ENCODE measurements around the gene MICAL2. TPM values are rescaled to one million over a fixed set of nuclear protein-coding genes. Genes with fewer than 3 reads are reported as not detected.

The MICAL2 gene
- polyA plus RNA-seq, 2 donors, result 4.5 to 6.2 TPM

DNA sequence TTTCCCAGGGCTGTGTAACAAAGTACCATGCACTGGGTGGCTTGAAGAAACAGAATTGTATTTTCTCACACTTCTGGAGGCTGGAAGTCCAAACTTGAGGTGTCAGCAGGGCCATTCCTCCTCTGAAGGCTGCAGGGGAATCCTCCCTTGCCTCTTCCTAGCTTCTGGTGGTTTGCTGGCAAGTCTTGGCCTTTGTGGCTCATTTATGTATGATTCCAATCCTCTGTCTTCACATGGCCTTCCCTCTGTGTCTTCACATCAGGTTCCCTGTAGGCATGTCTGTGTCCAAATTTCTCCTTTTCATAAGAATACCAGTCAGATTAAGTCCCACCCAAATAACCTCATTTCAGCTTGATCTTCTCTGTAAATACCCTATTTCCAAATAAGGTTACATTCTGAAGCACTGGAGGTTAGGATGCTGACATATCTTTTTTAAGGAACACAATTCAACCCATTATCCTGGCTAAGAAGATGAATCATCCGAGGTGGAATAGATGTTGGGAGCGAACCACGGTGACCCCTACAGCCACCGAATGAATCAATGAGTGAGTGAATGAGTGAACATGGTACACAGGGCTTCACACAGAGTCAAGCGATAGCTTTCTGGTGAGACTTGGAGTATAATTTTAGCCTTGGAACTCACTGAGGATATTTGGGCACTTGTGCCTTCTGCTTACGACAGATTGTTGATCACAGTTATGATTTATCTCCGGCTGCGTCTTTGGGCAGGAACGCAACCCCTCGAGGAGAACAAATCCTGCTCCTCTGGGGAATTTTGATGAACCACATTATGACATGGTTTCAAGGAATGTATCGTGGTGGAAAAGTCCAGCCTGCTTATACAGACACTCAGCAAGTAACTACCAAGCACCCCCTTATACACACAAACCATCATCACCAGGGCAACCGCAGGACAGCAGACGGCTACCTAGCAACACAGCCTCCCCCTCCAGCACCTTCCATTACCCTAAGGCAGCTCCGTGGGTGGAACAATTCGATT, 34.3 kb upstream of the MICAL2 start:
- WGBS, 2 donors, result 35 to 56% methylated on average over 15 of the region's 15 CpGs
- Histone ChIP-seq H3K9me3 (ENCODE audit: control insufficient read depth in 2 of 2, insufficient read depth in 1 of 2, low read depth in 1 of 2, low read length in 1 of 2) (no peaks in the 10 kb centered on the region), H3K27ac (ENCODE audit: low read depth in 2 of 2, low read length in 1 of 2) (peak overlapping the region; percentile 77 to 80), H3K27me3 (ENCODE audit: control insufficient read depth in 1 of 2, insufficient read depth in 2 of 2, low read length in 2 of 2) (no peaks in the 10 kb centered on the region), H3K4me3 (ENCODE audit: low read depth in 1 of 2, low read length in 2 of 2) (no peak overlapping the region), H3K4me1 (ENCODE audit: control insufficient read depth in 2 of 2, insufficient read depth in 2 of 2, low read length in 1 of 2) (peaks cover 0 to 2% of the 10 kb centered on the region in 2 donors), H3K36me3 (ENCODE audit: control insufficient read depth in 2 of 2, insufficient read depth in 2 of 2, low read length in 1 of 2) (no peaks in the 10 kb centered on the region)

DNA sequence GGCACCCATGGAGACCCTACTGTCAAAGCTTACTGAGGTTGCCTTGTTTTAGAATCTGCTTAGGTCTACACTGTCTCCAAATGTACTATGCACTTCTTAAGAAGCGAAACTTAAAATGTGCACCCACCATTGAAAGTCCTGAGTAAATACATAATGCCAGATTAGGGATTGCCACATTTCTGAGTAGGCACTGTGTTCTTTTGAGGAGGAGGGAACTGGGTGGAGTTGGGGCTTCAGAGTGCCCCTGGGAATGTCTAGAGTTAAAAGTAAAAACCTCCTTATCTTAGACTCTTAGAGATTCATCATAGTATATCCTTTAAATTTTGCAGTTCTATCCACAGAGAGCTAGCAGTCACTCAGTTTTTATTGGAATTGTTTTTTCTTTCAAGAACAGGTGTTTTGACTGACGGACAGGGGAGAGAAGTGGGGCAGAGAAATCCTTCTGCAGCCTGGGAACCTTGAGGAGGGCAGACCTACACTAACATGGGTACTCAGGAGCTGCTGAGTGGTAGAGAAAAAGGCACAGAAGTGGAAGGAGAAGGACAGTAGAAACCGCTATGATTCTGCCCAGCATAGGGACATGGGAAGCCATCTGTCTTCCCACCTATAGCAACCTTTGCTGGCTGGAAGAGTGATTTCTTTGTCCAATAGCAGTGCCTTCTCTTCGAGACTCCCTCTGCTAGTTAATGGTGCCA, 33.4 kb upstream of the MICAL2 start:
- peak overlapping the region; percentile 77 to 80 for H3K27ac ChIP-seq (ENCODE audit: low read depth in 2 of 2, low read length in 1 of 2)
- H3K27me3 ChIP-seq (ENCODE audit: control insufficient read depth in 1 of 2, insufficient read depth in 2 of 2, low read length in 2 of 2), result no peaks in the 10 kb centered on the region
- H3K4me3 ChIP-seq (ENCODE audit: low read depth in 1 of 2, low read length in 2 of 2), result no peak overlapping the region
- H3K36me3 ChIP-seq (ENCODE audit: control insufficient read depth in 2 of 2, insufficient read depth in 2 of 2, low read length in 1 of 2), result no peaks in the 10 kb centered on the region
- WGBS, 2 donors, result 79 to 81% methylated on average over 4 of the region's 4 CpGs
- H3K9me3 ChIP-seq (ENCODE audit: control insufficient read depth in 2 of 2, insufficient read depth in 1 of 2, low read depth in 1 of 2, low read length in 1 of 2), result no peaks in the 10 kb centered on the region
- H3K4me1 ChIP-seq (ENCODE audit: control insufficient read depth in 2 of 2, insufficient read depth in 2 of 2, low read length in 1 of 2), result peaks cover 0 to 2% of the 10 kb centered on the region in 2 donors

DNA sequence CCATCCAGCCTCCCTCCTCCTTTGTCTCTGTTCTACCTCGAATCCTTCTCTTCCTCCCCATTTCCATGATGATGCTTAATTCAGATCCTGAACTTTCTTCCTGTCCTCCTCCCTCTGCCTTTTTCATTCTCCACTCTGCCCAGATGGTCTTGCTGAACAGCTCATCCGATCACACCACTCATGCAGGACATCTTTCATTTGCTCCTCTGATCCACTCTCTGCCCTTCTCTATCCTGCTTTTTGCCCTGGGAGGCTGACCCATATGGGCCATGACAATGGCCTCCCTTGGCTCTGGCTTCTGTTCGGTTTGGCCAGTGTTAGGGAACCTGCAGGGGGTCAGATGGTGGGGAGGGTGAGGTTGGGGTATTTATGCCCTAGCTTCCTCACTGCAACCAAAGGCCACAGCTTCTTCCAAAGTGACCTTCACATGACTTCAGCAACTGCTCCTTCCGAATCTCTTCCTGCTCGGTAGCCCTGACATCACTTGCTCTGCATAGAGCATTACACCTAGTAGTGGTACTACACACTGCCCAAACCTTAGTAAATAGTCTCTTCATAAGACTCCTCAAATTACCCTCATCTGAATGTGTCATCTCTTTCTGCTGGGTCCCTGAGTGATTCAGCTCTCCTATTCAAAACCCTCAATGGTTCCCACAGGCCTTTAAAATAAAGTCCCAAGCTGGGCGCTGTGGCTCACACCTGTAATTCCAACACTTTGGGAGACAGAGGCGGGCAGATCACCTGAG, 32.7 kb upstream of the MICAL2 start:
- peak overlapping the region; percentile 51 to 56 for H3K27ac ChIP-seq (ENCODE audit: low read depth in 2 of 2, low read length in 1 of 2)
- H3K36me3 ChIP-seq (ENCODE audit: control insufficient read depth in 2 of 2, insufficient read depth in 2 of 2, low read length in 1 of 2), result no peaks in the 10 kb centered on the region
- peaks cover 0 to 2% of the 10 kb centered on the region in 2 donors for H3K4me1 ChIP-seq (ENCODE audit: control insufficient read depth in 2 of 2, insufficient read depth in 2 of 2, low read length in 1 of 2)
- H3K27me3 ChIP-seq (ENCODE audit: control insufficient read depth in 1 of 2, insufficient read depth in 2 of 2, low read length in 2 of 2), result no peaks in the 10 kb centered on the region
- 91 to 92% methylated on average over 7 of the region's 7 CpGs for WGBS, 2 donors
- H3K9me3 ChIP-seq (ENCODE audit: control insufficient read depth in 2 of 2, insufficient read depth in 1 of 2, low read depth in 1 of 2, low read length in 1 of 2), result no peaks in the 10 kb centered on the region
- no peak overlapping the region for H3K4me3 ChIP-seq (ENCODE audit: low read depth in 1 of 2, low read length in 2 of 2)

DNA sequence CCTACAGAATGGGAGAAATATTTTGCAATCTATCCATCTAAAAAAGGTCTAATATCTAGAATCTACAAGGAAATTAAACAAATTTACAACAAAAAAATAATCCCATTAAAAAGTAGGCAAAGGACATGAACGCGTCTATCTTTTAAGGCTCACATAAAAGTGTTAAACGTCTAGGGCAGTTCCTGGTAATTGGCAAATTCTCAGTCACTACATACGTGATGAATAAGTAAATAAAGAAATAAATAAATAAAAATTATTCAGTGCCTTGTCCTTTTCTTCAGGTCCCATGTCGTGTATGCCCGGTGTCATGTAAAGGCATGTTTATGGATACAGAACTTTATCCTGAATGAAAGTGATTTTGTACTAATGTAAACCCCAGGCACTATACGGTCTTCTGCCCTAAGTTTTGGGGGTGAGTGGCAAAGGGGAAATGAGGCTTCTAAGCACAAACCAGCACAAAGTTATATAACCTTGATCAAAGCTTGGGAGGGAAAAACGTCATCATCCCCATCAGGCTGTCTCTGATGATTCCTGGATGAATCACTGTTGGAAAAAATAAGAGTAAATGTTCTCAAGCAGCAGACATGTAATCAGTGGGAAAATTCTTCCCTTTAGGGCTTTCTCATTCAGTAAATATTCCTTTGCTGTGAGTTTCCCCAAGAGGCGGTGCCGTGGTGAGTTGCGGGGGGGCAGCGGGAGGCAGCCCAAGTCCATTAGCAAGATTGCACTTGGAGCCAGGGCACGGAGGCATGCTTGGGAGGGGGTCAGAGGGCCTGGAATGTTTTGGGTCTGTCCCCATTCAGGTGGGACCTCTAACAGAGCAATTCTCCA, 30.4 kb upstream of the MICAL2 start:
- no peaks in the 10 kb centered on the region for H3K36me3 ChIP-seq (ENCODE audit: control insufficient read depth in 2 of 2, insufficient read depth in 2 of 2, low read length in 1 of 2)
- no peak overlapping the region for H3K4me3 ChIP-seq (ENCODE audit: low read depth in 1 of 2, low read length in 2 of 2)
- peak overlapping the region; percentile 73 to 82 for H3K27ac ChIP-seq (ENCODE audit: low read depth in 2 of 2, low read length in 1 of 2)
- WGBS, 2 donors, result 35 to 49% methylated on average over 13 of the region's 13 CpGs
- peaks cover 0 to under 1% of the 10 kb centered on the region in 2 donors for H3K4me1 ChIP-seq (ENCODE audit: control insufficient read depth in 2 of 2, insufficient read depth in 2 of 2, low read length in 1 of 2)
- H3K27me3 ChIP-seq (ENCODE audit: control insufficient read depth in 1 of 2, insufficient read depth in 2 of 2, low read length in 2 of 2), result no peaks in the 10 kb centered on the region
- H3K9me3 ChIP-seq (ENCODE audit: control insufficient read depth in 2 of 2, insufficient read depth in 1 of 2, low read depth in 1 of 2, low read length in 1 of 2), result no peaks in the 10 kb centered on the region

DNA sequence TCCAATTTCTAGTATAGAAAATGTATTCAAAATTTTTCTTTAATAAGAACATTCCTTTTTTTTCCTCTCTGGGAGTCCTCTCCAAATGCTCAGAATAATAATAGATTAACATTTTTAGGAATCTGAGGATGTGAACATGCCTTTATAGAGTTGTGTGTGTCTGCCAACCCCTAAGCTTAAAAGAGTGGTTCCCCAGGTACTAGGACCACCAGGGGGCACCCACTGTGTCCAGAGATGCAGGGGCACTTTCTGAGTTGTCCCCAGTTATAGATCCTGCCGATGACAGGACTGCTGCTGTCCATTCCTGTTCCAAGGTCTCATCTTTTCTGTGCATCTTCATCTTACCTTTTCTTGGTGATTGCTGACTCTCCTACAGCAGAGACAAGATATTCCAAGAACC, 27.0 kb upstream of the MICAL2 start:
- Histone ChIP-seq H3K9me3 (ENCODE audit: control insufficient read depth in 2 of 2, insufficient read depth in 1 of 2, low read depth in 1 of 2, low read length in 1 of 2) (no peaks in the 10 kb centered on the region), H3K4me1 (ENCODE audit: control insufficient read depth in 2 of 2, insufficient read depth in 2 of 2, low read length in 1 of 2) (peaks cover 0 to 16% of the 10 kb centered on the region in 2 donors), H3K36me3 (ENCODE audit: control insufficient read depth in 2 of 2, insufficient read depth in 2 of 2, low read length in 1 of 2) (no peaks in the 10 kb centered on the region), H3K27me3 (ENCODE audit: control insufficient read depth in 1 of 2, insufficient read depth in 2 of 2, low read length in 2 of 2) (no peaks in the 10 kb centered on the region), H3K4me3 (ENCODE audit: low read depth in 1 of 2, low read length in 2 of 2) (no peak overlapping the region), H3K27ac (ENCODE audit: low read depth in 2 of 2, low read length in 1 of 2) (no peak overlapping the region)
- WGBS, 2 donors, result 90 to 91% methylated on average over 1 of the region's 1 CpG

DNA sequence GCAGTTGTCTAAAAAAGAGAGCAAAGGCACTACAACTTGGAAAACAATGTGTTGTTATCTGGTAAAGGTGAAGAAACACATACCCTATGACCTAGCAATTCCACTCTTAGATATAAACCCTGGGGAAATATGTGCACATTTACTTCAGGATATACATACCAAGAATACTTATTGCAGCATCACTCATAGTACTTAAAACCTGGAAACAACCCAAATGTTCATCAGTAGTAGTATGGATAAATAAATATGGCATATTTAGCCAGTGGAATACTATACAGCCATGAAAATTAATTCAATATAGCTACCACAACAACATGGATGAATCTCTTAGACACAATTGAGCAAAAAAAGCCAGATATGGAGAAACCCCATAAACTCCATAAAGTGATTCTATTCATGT, 26.1 kb upstream of the MICAL2 start:
- Histone ChIP-seq H3K36me3 (ENCODE audit: control insufficient read depth in 2 of 2, insufficient read depth in 2 of 2, low read length in 1 of 2) (no peaks in the 10 kb centered on the region), H3K9me3 (ENCODE audit: control insufficient read depth in 2 of 2, insufficient read depth in 1 of 2, low read depth in 1 of 2, low read length in 1 of 2) (no peaks in the 10 kb centered on the region), H3K27me3 (ENCODE audit: control insufficient read depth in 1 of 2, insufficient read depth in 2 of 2, low read length in 2 of 2) (no peaks in the 10 kb centered on the region), H3K4me3 (ENCODE audit: low read depth in 1 of 2, low read length in 2 of 2) (no peak overlapping the region), H3K4me1 (ENCODE audit: control insufficient read depth in 2 of 2, insufficient read depth in 2 of 2, low read length in 1 of 2) (peaks cover 0 to 16% of the 10 kb centered on the region in 2 donors), H3K27ac (ENCODE audit: low read depth in 2 of 2, low read length in 1 of 2) (no peak overlapping the region)

DNA sequence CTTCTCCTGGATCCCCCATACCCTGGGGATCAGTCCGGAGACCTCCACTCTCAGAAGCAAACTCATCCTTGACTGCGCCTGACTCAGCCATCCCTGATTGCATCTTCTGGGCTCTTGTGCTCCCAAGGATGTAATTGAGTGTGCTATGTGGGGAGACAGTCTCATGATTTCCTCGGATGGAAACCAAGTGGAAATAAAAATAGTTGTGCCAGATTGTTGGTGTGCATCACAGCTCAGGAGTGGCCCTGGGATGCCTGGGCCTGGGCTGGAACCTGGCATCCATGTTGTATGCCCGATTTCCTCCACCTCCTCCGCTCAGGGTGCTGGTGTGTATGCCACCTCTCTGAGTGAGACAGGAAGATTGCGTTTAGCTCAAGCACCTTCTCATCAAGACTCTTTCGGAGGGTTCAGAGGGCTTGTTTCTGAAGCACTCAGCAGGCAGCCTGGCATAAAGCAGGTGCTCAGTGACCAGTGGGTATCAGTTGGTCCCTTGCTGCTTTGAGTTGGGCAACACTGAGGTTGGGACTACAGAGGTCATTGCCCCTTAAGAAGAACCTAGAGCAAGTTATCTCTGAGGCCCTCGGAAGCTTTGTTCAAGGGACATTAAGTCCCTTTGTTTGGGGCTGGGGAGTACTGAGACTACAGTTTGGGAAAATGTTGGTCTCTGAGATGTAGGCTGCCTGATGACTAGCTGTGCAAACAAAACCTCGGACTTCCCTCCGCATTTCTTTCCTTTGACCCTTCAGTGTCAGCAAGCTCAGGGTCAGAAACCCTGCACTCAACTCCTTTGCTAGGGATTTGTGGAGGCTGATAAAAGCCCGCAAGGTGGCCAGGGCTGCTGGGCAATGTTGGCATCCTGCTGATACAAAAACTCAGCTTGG, 24.8 kb upstream of the MICAL2 start:
- WGBS, 2 donors, result 81 to 82% methylated on average over 11 of the region's 11 CpGs
- no peaks in the 10 kb centered on the region for H3K27me3 ChIP-seq (ENCODE audit: control insufficient read depth in 1 of 2, insufficient read depth in 2 of 2, low read length in 2 of 2)
- H3K4me3 ChIP-seq (ENCODE audit: low read depth in 1 of 2, low read length in 2 of 2), result no peak overlapping the region
- H3K9me3 ChIP-seq (ENCODE audit: control insufficient read depth in 2 of 2, insufficient read depth in 1 of 2, low read depth in 1 of 2, low read length in 1 of 2), result no peaks in the 10 kb centered on the region
- peaks cover 2 to 19% of the 10 kb centered on the region in 2 donors for H3K4me1 ChIP-seq (ENCODE audit: control insufficient read depth in 2 of 2, insufficient read depth in 2 of 2, low read length in 1 of 2)
- peak overlapping the region; percentile 79 to 80 for H3K27ac ChIP-seq (ENCODE audit: low read depth in 2 of 2, low read length in 1 of 2)
- H3K36me3 ChIP-seq (ENCODE audit: control insufficient read depth in 2 of 2, insufficient read depth in 2 of 2, low read length in 1 of 2), result no peaks in the 10 kb centered on the region

DNA sequence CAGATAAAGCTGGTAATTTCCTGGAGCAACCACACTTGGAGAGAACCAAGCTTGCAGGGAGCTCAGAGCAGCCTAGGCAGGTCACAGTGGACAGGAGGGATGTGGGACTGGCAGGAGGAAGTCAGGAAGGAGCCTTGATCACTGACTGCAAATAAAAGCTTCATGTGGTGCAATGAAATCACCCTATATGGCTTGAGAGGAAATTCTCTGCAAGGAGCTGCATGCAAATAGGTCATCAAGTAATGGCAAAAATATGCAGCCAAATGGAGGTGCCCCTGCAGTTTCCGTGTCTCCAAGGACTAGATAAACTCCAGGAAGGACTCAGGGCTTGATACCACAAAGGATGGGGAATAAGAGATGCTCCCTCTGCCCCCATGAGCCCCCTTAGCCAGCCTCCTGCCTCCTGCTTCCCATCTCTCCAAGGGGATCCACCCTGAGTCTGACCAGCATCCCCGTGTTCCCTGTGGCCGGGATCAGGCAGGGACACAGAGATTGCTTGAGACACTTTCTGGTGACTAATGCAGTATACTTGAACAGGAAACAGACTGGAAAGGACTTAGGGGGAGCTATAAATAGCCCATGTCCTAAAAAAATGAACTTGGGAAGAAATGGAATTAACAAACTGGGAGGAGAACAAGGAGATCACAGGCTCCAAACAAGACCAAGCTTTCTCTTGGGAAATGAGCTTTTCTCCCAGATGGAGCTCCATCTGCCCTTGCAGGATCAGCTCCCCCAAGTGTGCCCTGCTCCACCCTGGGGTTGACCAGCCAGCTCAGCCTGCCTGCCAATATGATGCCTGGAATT, 23.9 kb upstream of the MICAL2 start:
- Histone ChIP-seq H3K4me3 (ENCODE audit: low read depth in 1 of 2, low read length in 2 of 2) (no peak overlapping the region), H3K27ac (ENCODE audit: low read depth in 2 of 2, low read length in 1 of 2) (peak overlapping the region; percentile 79 to 87), H3K27me3 (ENCODE audit: control insufficient read depth in 1 of 2, insufficient read depth in 2 of 2, low read length in 2 of 2) (no peaks in the 10 kb centered on the region), H3K9me3 (ENCODE audit: control insufficient read depth in 2 of 2, insufficient read depth in 1 of 2, low read depth in 1 of 2, low read length in 1 of 2) (no peaks in the 10 kb centered on the region), H3K4me1 (ENCODE audit: control insufficient read depth in 2 of 2, insufficient read depth in 2 of 2, low read length in 1 of 2) (peaks cover 2 to 19% of the 10 kb centered on the region in 2 donors), H3K36me3 (ENCODE audit: control insufficient read depth in 2 of 2, insufficient read depth in 2 of 2, low read length in 1 of 2) (no peaks in the 10 kb centered on the region)
- WGBS, 2 donors, result 27 to 29% methylated on average over 3 of the region's 3 CpGs
